ENCODE measurements around the gene PEX10.

The PEX10 gene

GRCh38 chr1:2386636-2387611, 25.4 kb downstream of the PEX10 start:
- no peak for DNase-seq

GRCh38 chr1:2385606-2386280, 26.6 kb downstream of the PEX10 start:
- no peak for DNase-seq

GRCh38 chr1:2384941-2385481, 27.4 kb downstream of the PEX10 start:
- no peak for DNase-seq

- DNase-seq = no peak
Measured at GRCh38 chr1:2384130-2384860, 28.1 kb downstream of the PEX10 start.

- DNase-seq = no peak
Measured at GRCh38 chr1:2383576-2383975, 28.8 kb downstream of the PEX10 start.

- no peak for DNase-seq
Measured at GRCh38 chr1:2382621-2383361, 29.6 kb downstream of the PEX10 start.

- DNase-seq = peak; percentile 71
Measured at GRCh38 chr1:2381741-2382620, 30.4 kb downstream of the PEX10 start.

- no peak for DNase-seq
Measured at GRCh38 chr1:2380816-2381591, 31.4 kb downstream of the PEX10 start.

GRCh38 chr1:2379733-2380404, 32.5 kb downstream of the PEX10 start:
- no peak for DNase-seq

GRCh38 chr1:2378956-2379732, 33.2 kb downstream of the PEX10 start:
- DNase-seq = no peak

GRCh38 chr1:2378441-2378851, 33.9 kb downstream of the PEX10 start:
- no peak for DNase-seq

- no peak for DNase-seq
Measured at GRCh38 chr1:2377751-2378440, 34.5 kb downstream of the PEX10 start.

- no peak for DNase-seq
Measured at GRCh38 chr1:2376931-2377672, 35.3 kb downstream of the PEX10 start.

GRCh38 chr1:2376261-2376741, 36.1 kb downstream of the PEX10 start:
- no peak for DNase-seq

GRCh38 chr1:2375923-2376260, 36.5 kb downstream of the PEX10 start:
- DNase-seq = no peak

- DNase-seq = no peak
Measured at GRCh38 chr1:2375246-2375922, 37.0 kb downstream of the PEX10 start.

Measured in effector CD4-positive, alpha-beta T cell (primary cell).